Measurements from ENCODE around the gene PYURF.

DNA sequence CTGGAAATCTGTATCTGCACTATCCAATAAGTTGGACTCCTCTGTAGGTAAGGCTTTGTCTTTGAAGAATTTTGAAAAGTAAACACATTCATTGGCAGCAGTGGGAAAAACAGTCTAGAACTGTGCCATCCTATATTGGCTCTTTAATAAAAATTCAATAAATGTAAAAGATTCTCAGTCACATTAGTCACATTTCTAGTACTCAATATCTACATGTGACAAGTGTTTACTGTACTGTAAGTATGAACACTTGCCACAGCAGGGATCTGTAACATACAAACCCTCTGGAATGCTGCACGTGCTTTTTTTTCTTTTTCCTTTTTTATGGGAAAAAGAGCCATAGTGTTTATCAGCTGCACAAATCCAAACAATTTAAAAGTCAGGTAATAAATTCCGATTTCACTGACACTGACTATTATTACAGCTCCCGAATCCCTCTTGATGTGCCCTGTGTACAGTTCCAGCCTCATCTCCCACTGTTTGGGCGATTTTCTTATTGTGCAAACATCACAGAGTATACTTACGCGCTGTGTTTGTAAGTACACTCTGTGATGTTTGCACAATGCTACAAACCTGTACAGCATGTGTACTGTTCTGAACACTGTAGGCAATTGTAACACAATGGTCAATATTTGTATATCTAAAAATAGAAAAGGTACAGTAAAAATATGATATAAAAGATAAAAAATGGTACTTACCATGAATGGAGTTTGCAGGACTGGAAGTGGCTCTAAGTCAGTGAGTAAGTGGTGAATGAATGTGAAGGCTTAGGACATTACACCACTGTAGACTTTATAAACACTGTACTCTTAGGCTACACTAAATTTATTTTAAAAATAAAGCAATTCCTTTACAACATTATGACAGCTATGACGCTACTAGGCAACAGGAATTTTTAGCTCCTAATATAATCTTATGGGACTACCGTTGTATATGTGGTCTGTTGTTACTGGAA lies 8.7 kb downstream of the PYURF start:
- TF ChIP-seq, protein P1, sequence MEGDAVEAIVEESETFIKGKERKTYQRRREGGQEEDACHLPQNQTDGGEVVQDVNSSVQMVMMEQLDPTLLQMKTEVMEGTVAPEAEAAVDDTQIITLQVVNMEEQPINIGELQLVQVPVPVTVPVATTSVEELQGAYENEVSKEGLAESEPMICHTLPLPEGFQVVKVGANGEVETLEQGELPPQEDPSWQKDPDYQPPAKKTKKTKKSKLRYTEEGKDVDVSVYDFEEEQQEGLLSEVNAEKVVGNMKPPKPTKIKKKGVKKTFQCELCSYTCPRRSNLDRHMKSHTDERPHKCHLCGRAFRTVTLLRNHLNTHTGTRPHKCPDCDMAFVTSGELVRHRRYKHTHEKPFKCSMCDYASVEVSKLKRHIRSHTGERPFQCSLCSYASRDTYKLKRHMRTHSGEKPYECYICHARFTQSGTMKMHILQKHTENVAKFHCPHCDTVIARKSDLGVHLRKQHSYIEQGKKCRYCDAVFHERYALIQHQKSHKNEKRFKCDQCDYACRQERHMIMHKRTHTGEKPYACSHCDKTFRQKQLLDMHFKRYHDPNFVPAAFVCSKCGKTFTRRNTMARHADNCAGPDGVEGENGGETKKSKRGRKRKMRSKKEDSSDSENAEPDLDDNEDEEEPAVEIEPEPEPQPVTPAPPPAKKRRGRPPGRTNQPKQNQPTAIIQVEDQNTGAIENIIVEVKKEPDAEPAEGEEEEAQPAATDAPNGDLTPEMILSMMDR (IDR thresholded peaks at IDR 0.05), result no peak
- no peak for TF ChIP-seq POLR2A (IDR thresholded peaks at IDR 0.05)
